Gastroesophageal sphincter (tissue), 3 donors: ENCODE results near the gene EBI3.

Experiments used
- CTCF ChIP-seq, 4 experiments: fragments of 200-600 bp in 2 of 4; fragments of 450-650 bp in 2 of 4; sonication (generic) in 1 of 4; IDR thresholded peaks; one replicate each; pipeline ENCODE4 v1.5.1; 2017 to 2019; ENCODE audit warnings: antibody characterized with exemption in 4 of 4, mild to moderate bottlenecking in 2 of 4, moderate library complexity in 2 of 4
- EP300 ChIP-seq: sonication (generic); formaldehyde crosslinking; IDR thresholded peaks from one replicate; pipeline ENCODE4 v1.6.1; 2017; ENCODE audit warnings: antibody characterized with exemption, mild to moderate bottlenecking
- POLR2A ChIP-seq, 2 donors: fragments of 450-650 bp; IDR thresholded peaks; one replicate each; pipeline ENCODE4 v1.6.1; 2017; ENCODE audit warnings: antibody characterized with exemption in 2 of 2, mild to moderate bottlenecking in 2 of 2, moderate library complexity in 1 of 2

GRCh38 chr19:4187313-4188122, 41.8 kb upstream of the EBI3 start:
- TF ChIP-seq CTCF (IDR thresholded peaks at IDR 0.05) (no peak), POLR2A (IDR thresholded peaks at IDR 0.05) (no peak), EP300 (no peak)
